Dermis blood vessel endothelial cell (primary cell): Measurements from ENCODE around the gene IL22RA2. TPM values are rescaled to one million over a fixed set of nuclear protein-coding genes. Genes with fewer than 3 reads are reported as not detected.

ENCODE experiments used
- DNase-seq: peaks from one replicate; pipeline ENCODE4 v3.0.0; 2010
- total RNA-seq: library from RNA; depleted of rRNA; stranded (reverse); fragments of >200 nt; gene quantifications from 2 replicates; pipeline ENCODE4 v1.2.3, GENCODE V29; 2014

Gene IL22RA2
- total RNA-seq, 1 donor from 2014 or later: not detected

DNA sequence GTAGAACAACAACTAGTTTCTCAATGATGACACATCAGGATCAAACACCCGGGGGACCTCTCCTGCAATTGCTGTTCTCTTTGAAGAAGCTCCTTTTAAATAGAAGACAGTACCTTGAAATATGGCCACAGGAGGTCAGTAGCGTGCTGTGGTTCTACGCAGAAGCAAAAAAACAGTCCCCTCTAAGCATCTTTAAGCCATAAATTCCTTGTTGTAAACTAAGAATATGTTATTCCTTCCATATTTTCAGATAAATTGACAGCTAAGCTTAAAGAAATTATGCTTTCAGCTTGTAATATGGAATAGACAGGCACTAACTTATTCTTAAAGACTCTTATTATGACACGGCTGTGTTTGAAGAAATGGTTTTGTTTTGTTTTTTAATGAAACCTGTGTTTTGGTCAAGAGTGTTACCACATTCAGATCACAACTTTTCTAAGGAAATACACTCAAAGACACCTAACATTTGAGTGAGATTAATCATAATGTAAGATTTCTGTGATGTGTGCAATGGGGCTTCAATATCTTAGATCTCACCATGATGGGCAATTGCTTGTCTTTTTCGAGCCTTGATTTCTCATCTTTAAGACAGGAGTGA, 78.9 kb downstream of the IL22RA2 start:
- peak; percentile 82 for DNase-seq

Other genes starting within 250 kb of the IL22RA2 start
- 0.51 and 0.79 TPM in 2 replicates for gene IL20RA, start 128.7 kb downstream of the IL22RA2 start, total RNA-seq
- 105 and 117 TPM in 2 replicates for gene IFNGR1, start 45.7 kb upstream of the IL22RA2 start, total RNA-seq